AG09309 (cell line): ENCODE results near the gene TP53BP1.

ENCODE experiments used
- DNase-seq: peaks from one replicate; pipeline ENCODE4 v3.0.0-alpha.2; 2010; ENCODE audit warnings: low read depth
- H3K4me3 ChIP-seq: 2 replicates; pipeline ENCODE4 v1.5.1; 2011; ENCODE audit warnings: mild to moderate bottlenecking, low read depth, low read length, moderate library complexity; ENCODE audit not compliant: control insufficient read depth
- CTCF ChIP-seq: IDR thresholded peaks from 2 replicates; pipeline ENCODE4 v1.5.1; 2011; ENCODE audit warnings: mild to moderate bottlenecking, low read depth, low read length, inconsistent platforms; ENCODE audit not compliant: insufficient read depth, control insufficient read depth; ENCODE audit errors: missing control alignments

Gene TP53BP1

GRCh38 chr15:43518197-43518761 lies 25.3 kb upstream of the TP53BP1 start:
- no peak for DNase-seq
- no peak for TF ChIP-seq CTCF
- H3K4me3 ChIP-seq = peak overlapping the region; percentile 91

GRCh38 chr15:43517354-43518196 lies 24.6 kb upstream of the TP53BP1 start, which contains the start of gene MAP1A:
Gene MAP1A (plus strand): TSS chr15:43517608. CDS start chr15:43521474, 3,866 bp downstream.
- H3K4me3 ChIP-seq = peak within 1 kb of the TSS; percentile 91

GRCh38 chr15:43516801-43517353 lies 23.9 kb upstream of the TP53BP1 start:
- no peak for TF ChIP-seq CTCF
- H3K4me3 ChIP-seq = peak overlapping the region; percentile 91
- no peak for DNase-seq

More at GRCh38 chr15:43517354-43518196, 24.6 kb upstream of the TP53BP1 start, which contains the start of gene MAP1A:
- DNase-seq = no peak
- no peak for TF ChIP-seq CTCF

GRCh38 chr15:43516185-43516584 lies 23.2 kb upstream of the TP53BP1 start:
- DNase-seq = no peak
- TF ChIP-seq CTCF = no peak
- peak overlapping the region; percentile 91 for H3K4me3 ChIP-seq

GRCh38 chr15:43515741-43516140 lies 22.8 kb upstream of the TP53BP1 start:
- TF ChIP-seq CTCF = no peak
- DNase-seq = no peak
- no peak overlapping the region for H3K4me3 ChIP-seq

GRCh38 chr15:43514241-43515057 lies 21.5 kb upstream of the TP53BP1 start:
- TF ChIP-seq CTCF = peak; percentile 61
- no peak overlapping the region for H3K4me3 ChIP-seq
- DNase-seq = no peak
